ENCODE results near the gene KREMEN2. TPM values are rescaled to one million over a fixed set of nuclear protein-coding genes. Genes with fewer than 3 reads are reported as not detected.

Gene KREMEN2
- total and polyA plus RNA-seq, 9 of the 15 experiments (the other 6 are each of a cell fraction or from before 2014, with no cell fraction given): 0.04 to 7.7 (median 1.5) TPM; not detected in 1

DNA sequence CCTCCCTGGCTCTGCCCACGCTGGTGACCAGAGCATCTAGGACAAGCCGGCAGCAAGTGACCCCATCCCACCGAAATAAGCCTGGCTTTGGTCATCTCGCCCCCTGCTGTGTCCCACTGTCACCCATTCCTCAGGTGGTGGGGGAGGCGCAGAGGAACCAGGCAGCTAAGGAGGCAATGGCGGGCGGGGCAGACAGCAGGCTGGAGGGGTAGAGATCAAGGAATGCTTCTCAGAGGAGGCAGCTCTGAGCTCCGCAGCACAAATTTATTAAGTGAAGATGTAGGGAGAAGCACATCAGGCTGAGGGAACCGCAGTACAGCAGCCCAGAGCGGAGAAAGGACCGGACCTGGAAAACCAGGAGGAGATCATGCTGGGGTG, 7.5 kb upstream of the KREMEN2 start:
- ChIA-PET CTCF (ENCODE audit: low intra/inter-chr PET ratio) (no interaction called here), POLR2A (interaction anchor here (0.7 to 1.4 kb wide), 4 partner anchors 11 to 20 kb away, joined by 3 to 7 read pairs (median 3); partner anchors contain the start of gene PAQR4)
- H3K4me3 ChIP-seq: no peak overlapping the region
- TF ChIP-seq, protein P1, sequence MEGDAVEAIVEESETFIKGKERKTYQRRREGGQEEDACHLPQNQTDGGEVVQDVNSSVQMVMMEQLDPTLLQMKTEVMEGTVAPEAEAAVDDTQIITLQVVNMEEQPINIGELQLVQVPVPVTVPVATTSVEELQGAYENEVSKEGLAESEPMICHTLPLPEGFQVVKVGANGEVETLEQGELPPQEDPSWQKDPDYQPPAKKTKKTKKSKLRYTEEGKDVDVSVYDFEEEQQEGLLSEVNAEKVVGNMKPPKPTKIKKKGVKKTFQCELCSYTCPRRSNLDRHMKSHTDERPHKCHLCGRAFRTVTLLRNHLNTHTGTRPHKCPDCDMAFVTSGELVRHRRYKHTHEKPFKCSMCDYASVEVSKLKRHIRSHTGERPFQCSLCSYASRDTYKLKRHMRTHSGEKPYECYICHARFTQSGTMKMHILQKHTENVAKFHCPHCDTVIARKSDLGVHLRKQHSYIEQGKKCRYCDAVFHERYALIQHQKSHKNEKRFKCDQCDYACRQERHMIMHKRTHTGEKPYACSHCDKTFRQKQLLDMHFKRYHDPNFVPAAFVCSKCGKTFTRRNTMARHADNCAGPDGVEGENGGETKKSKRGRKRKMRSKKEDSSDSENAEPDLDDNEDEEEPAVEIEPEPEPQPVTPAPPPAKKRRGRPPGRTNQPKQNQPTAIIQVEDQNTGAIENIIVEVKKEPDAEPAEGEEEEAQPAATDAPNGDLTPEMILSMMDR (IDR thresholded peaks at IDR 0.05 in 2 of 3, conservative IDR thresholded peaks at IDR 0.05 in 1 of 3; ENCODE audit: insufficient read depth in 2 of 3, low read depth in 1 of 3, low read length in 3 of 3): no peak
- TF ChIP-seq, protein P2, sequence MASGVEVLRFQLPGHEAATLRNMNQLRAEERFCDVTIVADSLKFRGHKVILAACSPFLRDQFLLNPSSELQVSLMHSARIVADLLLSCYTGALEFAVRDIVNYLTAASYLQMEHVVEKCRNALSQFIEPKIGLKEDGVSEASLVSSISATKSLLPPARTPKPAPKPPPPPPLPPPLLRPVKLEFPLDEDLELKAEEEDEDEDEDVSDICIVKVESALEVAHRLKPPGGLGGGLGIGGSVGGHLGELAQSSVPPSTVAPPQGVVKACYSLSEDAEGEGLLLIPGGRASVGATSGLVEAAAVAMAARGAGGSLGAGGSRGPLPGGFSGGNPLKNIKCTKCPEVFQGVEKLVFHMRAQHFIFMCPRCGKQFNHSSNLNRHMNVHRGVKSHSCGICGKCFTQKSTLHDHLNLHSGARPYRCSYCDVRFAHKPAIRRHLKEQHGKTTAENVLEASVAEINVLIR (CRISPR knock-in tag; IDR thresholded peaks at IDR 0.05): no peak
- TF ChIP-seq MYNN (IDR thresholded peaks at IDR 0.05) (no peak), MYNN (CRISPR knock-in tag; IDR thresholded peaks at IDR 0.05) (no peak), TRIM24 (IDR thresholded peaks at IDR 0.05) (no peak), ZFP36 (IDR thresholded peaks at IDR 0.05; ENCODE audit: low read depth, low read length, partially characterized antibody) (peak; percentile 49), RBM14 (IDR thresholded peaks at IDR 0.05; ENCODE audit: borderline replicate concordance, insufficient read depth, low read depth, low read length) (no peak)
- TF ChIP-seq, protein P3, sequence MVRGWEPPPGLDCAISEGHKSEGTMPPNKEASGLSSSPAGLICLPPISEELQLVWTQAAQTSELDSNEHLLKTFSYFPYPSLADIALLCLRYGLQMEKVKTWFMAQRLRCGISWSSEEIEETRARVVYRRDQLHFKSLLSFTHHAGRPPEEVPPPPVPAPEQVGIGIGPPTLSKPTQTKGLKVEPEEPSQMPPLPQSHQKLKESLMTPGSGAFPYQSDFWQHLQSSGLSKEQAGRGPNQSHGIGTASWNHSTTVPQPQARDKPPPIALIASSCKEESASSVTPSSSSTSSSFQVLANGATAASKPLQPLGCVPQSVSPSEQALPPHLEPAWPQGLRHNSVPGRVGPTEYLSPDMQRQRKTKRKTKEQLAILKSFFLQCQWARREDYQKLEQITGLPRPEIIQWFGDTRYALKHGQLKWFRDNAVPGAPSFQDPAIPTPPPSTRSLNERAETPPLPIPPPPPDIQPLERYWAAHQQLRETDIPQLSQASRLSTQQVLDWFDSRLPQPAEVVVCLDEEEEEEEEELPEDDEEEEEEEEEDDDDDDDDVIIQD (CRISPR knock-in tag; IDR thresholded peaks at IDR 0.05): no peak
- no TSS peak for BruUV-seq (replicated peaks)
- no peaks in the 10 kb centered on the region for H3K9me1 ChIP-seq (ENCODE audit: control insufficient read depth, insufficient read depth, low read length)
- peaks cover 0 to 45% of the 10 kb centered on the region in 2 experiments; a peak in 3 of 5 replicates for H3K4me1 ChIP-seq (replicated peaks in 1 of 2; ENCODE audit: control insufficient read depth in 2 of 2, insufficient read depth in 2 of 2, low read length in 2 of 2)
- no peak overlapping the region for H3K4me2 ChIP-seq (ENCODE audit: insufficient read depth, low read length)
- DNase-seq (ENCODE audit: extremely low read depth in 1 of 4, low spot score in 3 of 4): peak in 1 of 4 experiments; percentile 47
- H3K9ac ChIP-seq (ENCODE audit: insufficient read depth in 1 of 2, low read depth in 2 of 2, low read length in 2 of 2): peak overlapping the region in 1 of 2 experiments; percentile 61; a peak in 1 of 4 replicates
- no peaks in the 10 kb centered on the region for H3K9me3 ChIP-seq (replicated peaks; ENCODE audit: control insufficient read depth, insufficient read depth, low read depth, low read length)
- H3K27ac ChIP-seq (ENCODE audit: extremely low read depth, low read depth, low read length): no peak overlapping the region
- H4K20me1 ChIP-seq (replicated peaks; ENCODE audit: control insufficient read depth, insufficient read depth, low read length): no peaks in the 10 kb centered on the region; the same call in 1 of the 2 replicates
- no peak for ATAC-seq
- in situ Hi-C loops (cut with MboI): no loop called here
- FAIRE-seq: no peak
- no peaks in the 10 kb centered on the region for H3K79me2 ChIP-seq (ENCODE audit: control insufficient read depth, insufficient read depth, low read length)
- 47% methylated on average over 11 of the region's 11 CpGs for WGBS (ENCODE audit: insufficient coverage, low coverage, missing lambda C conversion rate)
- peaks cover 12 to 26% of the 10 kb centered on the region in 2 experiments for H3K27me3 ChIP-seq (ENCODE audit: control insufficient read depth in 2 of 2, insufficient read depth in 2 of 2, low read length in 2 of 2)
- intact Hi-C loops (cut with micrococcal nuclease): no loop called here
- no peak overlapping the region for H2AFZ ChIP-seq (ENCODE audit: low read depth, low read length)
- no peaks in the 10 kb centered on the region for H3K36me3 ChIP-seq (ENCODE audit: control insufficient read depth, insufficient read depth, low read length)

Measured in K562 (cell line).